KMS-11 (cell line): ENCODE results near the gene INTS7.

ENCODE experiments used
- H2AFZ ChIP-seq: fragments of 200-600 bp; sonication (generic); 2 replicates; pipeline ENCODE4 v1.6.1; 2016; ENCODE audit warnings: antibody characterized with exemption, mixed run types, low read depth
- H3K27ac ChIP-seq: fragments of 200-600 bp; sonication (generic); 2 replicates; pipeline ENCODE4 v1.6.1; 2016; ENCODE audit warnings: mild to moderate bottlenecking, mixed run types
- H3K27me3 ChIP-seq: fragments of 200-600 bp; sonication (generic); 2 replicates; pipeline ENCODE4 v1.6.1; 2017; ENCODE audit warnings: mild to moderate bottlenecking, low read depth, mixed run types, moderate library complexity; ENCODE audit not compliant: insufficient read depth
- H3K36me3 ChIP-seq: fragments of 200-600 bp; sonication (generic); 2 replicates; pipeline ENCODE4 v1.6.1; 2017; ENCODE audit warnings: mild to moderate bottlenecking, mixed run types; ENCODE audit not compliant: insufficient read depth
- H3K4me1 ChIP-seq: fragments of 200-600 bp; sonication (generic); 2 replicates; pipeline ENCODE4 v1.6.1; 2016; ENCODE audit warnings: mild to moderate bottlenecking, low read depth, mixed run types; ENCODE audit not compliant: poor library complexity, severe bottlenecking
- H3K4me2 ChIP-seq: fragments of 200-600 bp; sonication (generic); 2 replicates; pipeline ENCODE4 v1.7.0; 2016; ENCODE audit warnings: mild to moderate bottlenecking, mixed run types
- H3K4me3 ChIP-seq: fragments of 200-600 bp; sonication (generic); IDR thresholded peaks from 2 replicates; pipeline ENCODE4 v1.6.1; 2017; ENCODE audit warnings: low read depth, low read length, mixed read lengths; ENCODE audit not compliant: insufficient read depth
- H3K79me2 ChIP-seq: fragments of 200-600 bp; sonication (generic); 2 replicates; pipeline ENCODE4 v1.6.1; 2016; ENCODE audit warnings: low read depth, mixed run types; ENCODE audit not compliant: insufficient read depth
- H3K9ac ChIP-seq: fragments of 200-600 bp; sonication (generic); 2 replicates; pipeline ENCODE4 v1.6.1; 2016; ENCODE audit warnings: mild to moderate bottlenecking, mixed run types
- H4K20me1 ChIP-seq: fragments of 200-600 bp; sonication (generic); 2 replicates; pipeline ENCODE4 v1.6.1; 2016; ENCODE audit warnings: mild to moderate bottlenecking, mixed run types; ENCODE audit not compliant: insufficient read depth
- TF ChIP-seq, protein P1 (sequence below): fragments of 200-600 bp; sonication (generic); conservative IDR thresholded peaks from 2 replicates; pipeline ENCODE4 v1.6.1; 2017; ENCODE audit warnings: low read depth, mild to moderate bottlenecking, antibody characterized with exemption, low read length, moderate library complexity, mixed read lengths

The INTS7 gene

DNA sequence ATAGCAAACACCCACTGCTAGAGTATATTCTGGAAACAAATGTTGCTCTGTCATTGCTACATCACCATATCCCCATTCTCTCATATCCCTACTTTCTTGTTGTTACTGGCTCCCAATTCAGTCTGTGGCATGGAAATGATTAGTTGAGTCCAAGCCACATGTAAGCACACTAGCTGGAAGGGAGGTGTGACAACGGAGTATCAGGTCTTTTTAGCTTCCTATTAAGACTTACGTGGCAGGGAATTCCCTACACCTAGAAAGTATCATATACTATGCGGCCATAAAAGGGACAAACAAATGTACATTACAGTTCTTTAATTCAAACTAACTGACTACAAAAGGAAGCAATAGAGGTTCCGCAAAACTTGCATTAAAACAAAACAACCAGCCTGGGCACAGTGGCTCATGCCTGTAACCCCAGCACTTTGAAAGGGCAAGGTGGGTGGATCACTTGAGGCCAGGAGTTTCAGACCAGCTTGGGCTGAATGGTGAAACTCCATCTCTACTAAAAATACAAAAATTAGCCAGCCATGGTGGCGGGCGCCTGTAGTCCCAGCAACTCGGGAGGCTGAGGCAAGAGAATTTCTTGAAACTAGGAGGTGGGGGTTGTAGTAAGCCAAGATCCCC lies 48.6 kb downstream of the INTS7 start:
- no peak overlapping the region for H3K4me2 ChIP-seq
- no peaks in the 10 kb centered on the region for H4K20me1 ChIP-seq
- peaks cover 16% of the 10 kb centered on the region for H3K4me1 ChIP-seq
- peaks cover 4% of the 10 kb centered on the region; the same call in 1 of the 2 replicates for H3K36me3 ChIP-seq
- no peaks in the 10 kb centered on the region for H3K27me3 ChIP-seq
- TF ChIP-seq, protein P1, sequence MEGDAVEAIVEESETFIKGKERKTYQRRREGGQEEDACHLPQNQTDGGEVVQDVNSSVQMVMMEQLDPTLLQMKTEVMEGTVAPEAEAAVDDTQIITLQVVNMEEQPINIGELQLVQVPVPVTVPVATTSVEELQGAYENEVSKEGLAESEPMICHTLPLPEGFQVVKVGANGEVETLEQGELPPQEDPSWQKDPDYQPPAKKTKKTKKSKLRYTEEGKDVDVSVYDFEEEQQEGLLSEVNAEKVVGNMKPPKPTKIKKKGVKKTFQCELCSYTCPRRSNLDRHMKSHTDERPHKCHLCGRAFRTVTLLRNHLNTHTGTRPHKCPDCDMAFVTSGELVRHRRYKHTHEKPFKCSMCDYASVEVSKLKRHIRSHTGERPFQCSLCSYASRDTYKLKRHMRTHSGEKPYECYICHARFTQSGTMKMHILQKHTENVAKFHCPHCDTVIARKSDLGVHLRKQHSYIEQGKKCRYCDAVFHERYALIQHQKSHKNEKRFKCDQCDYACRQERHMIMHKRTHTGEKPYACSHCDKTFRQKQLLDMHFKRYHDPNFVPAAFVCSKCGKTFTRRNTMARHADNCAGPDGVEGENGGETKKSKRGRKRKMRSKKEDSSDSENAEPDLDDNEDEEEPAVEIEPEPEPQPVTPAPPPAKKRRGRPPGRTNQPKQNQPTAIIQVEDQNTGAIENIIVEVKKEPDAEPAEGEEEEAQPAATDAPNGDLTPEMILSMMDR, result no peak
- H2AFZ ChIP-seq, result no peak overlapping the region
- H3K4me3 ChIP-seq, result no peak overlapping the region
- no peak overlapping the region for H3K27ac ChIP-seq
- H3K79me2 ChIP-seq, result no peaks in the 10 kb centered on the region
- H3K9ac ChIP-seq, result no peak overlapping the region

DNA sequence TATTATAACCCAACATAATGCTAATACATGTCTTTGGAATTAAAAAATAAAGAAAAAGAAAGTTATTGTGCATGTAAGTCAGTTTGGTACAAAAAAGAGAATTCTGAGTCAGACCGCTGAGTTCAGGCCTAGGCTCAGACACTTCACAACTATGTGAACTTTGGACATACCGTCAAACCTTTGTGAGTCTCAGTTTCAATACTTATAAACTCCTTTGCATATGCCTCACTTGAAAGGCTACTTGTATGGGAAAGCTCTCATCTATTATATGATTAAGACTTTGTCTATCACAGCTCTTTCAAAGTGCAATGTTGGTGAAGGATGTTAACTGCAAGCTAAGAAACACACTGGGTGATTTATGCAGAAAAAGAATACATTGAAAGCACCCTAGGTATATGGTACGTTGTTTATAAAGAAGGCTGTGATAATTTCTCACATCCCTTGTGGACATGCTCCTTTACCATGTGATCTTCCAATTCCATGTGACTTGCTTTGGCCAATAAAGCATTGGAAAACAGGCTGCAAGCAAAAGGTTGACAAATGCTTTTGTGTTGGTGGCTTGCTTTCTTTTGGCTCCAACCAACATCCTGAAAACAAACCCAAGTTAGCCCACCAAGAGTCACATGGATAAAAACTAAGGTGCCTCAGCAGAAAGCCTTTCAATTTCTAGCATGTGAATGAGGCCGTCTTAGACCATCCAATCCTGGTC lies 49.6 kb downstream of the INTS7 start:
- H4K20me1 ChIP-seq, result no peaks in the 10 kb centered on the region
- H3K4me2 ChIP-seq, result no peak overlapping the region
- no peak overlapping the region for H3K4me3 ChIP-seq
- no peak overlapping the region for H2AFZ ChIP-seq
- no peaks in the 10 kb centered on the region for H3K27me3 ChIP-seq
- no peak overlapping the region for H3K9ac ChIP-seq
- no peaks in the 10 kb centered on the region for H3K79me2 ChIP-seq
- no peak overlapping the region for H3K27ac ChIP-seq
- H3K4me1 ChIP-seq, result peaks cover 12% of the 10 kb centered on the region
- TF ChIP-seq, protein P1, result no peak
- H3K36me3 ChIP-seq, result peaks cover 6% of the 10 kb centered on the region; the same call in 1 of the 2 replicates

DNA sequence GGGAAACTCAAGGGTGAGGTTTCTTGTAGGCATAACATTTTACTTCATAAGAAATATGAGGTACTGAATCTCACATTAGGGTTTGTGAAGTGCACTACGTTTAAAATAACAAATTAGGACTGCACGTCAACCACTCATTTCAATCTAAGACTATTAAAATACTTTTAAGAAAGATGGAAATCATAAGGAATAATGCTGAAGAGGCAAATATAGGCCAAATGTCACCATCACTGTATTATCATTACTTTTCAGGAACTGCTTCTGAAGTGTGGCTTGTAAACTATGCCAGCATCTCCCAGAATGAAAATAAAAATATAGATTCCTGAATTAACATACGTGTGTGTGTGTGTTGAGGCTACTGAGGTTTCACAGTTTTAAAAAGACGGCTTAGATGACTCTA lies 56.8 kb downstream of the INTS7 start:
- H3K79me2 ChIP-seq, result no peaks in the 10 kb centered on the region
- H3K4me1 ChIP-seq, result peaks cover 23% of the 10 kb centered on the region
- H4K20me1 ChIP-seq, result no peaks in the 10 kb centered on the region
- no peaks in the 10 kb centered on the region for H3K27me3 ChIP-seq
- peaks cover 15% of the 10 kb centered on the region; the same call in 1 of the 2 replicates for H3K36me3 ChIP-seq
- no peak overlapping the region for H2AFZ ChIP-seq
- no peak overlapping the region for H3K9ac ChIP-seq
- H3K4me2 ChIP-seq, result no peak overlapping the region
- TF ChIP-seq, protein P1, result no peak
- H3K4me3 ChIP-seq, result no peak overlapping the region
- no peak overlapping the region for H3K27ac ChIP-seq

DNA sequence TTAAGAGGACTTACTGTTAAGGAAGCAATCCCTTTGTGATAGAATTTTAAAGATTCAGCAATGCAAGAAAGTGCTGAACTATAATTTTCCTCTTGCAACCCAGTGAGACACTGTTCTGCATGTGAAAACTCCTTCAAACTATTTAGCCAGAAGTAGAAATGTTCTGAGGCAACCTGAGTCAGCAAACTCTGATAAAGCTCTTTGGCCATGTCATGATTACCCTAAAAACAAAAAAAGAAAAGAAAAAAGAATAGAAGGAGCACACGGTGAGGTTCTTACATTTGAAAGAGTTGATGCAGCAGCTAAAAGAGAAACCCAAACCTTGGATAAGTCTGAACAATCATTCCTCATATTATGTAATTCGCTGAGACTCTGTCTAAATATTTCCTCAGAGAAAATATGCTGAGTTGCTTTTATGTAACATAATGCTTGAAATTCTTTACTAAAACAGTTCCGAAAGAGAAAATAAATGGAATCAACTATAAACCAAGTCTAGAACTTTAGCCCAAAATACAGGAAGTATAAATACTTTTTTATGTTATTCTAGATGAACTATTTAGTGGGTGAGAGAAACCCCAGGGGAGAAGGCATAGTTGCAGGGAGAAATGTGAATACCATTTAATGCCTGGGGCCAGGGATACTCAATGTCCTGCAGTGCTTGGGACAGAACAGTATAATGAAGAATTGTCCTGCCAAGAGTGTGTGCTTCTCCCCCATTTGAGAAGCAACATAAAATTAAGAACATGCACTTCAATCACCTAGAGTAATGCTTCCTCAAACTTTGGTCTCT lies 60.0 kb downstream of the INTS7 start:
- Histone ChIP-seq H3K4me3 (no peak overlapping the region), H4K20me1 (no peaks in the 10 kb centered on the region), H3K36me3 (peaks cover 6% of the 10 kb centered on the region; the same call in 1 of the 2 replicates), H3K4me1 (peaks cover 15% of the 10 kb centered on the region), H3K4me2 (no peak overlapping the region), H3K9ac (no peak overlapping the region), H3K27ac (no peak overlapping the region; the same call in 1 of the 2 replicates), H3K27me3 (no peaks in the 10 kb centered on the region), H3K79me2 (no peaks in the 10 kb centered on the region), H2AFZ (no peak overlapping the region)
- TF ChIP-seq, protein P1, result no peak
